ENCODE results near the gene SPEG.

SPEG gene

GRCh38 chr2:219426068-219426443 is 8.6 kb upstream of the SPEG start:
- DNase-seq = no peak

- DNase-seq = no peak
These were observed 8.0 kb upstream of the SPEG start for GRCh38 chr2:219426534-219427136.

GRCh38 chr2:219428469-219428868 is 6.2 kb upstream of the SPEG start:
- no peak for DNase-seq

GRCh38 chr2:219429958-219430606 is 4.6 kb upstream of the SPEG start:
- DNase-seq = no peak

GRCh38 chr2:219430633-219431615 is 3.7 kb upstream of the SPEG start:
- DNase-seq = peak; percentile 25

- peak; percentile 75 for DNase-seq
These were observed 776 bp upstream of the SPEG start for GRCh38 chr2:219433666-219434467.

GRCh38 chr2:219434468-219434717 is 250 bp upstream of the SPEG start:
- no peak for DNase-seq

- DNase-seq = no peak
These were observed 1.1 kb downstream of the SPEG start for GRCh38 chr2:219435701-219436100.

- no peak for DNase-seq
These were observed 1.8 kb downstream of the SPEG start for GRCh38 chr2:219436491-219436890.

- no peak for DNase-seq
These were observed 2.5 kb downstream of the SPEG start for GRCh38 chr2:219437141-219437540.

- no peak for DNase-seq
These were observed 3.1 kb downstream of the SPEG start for GRCh38 chr2:219437690-219438206.

GRCh38 chr2:219438453-219438852 is 3.8 kb downstream of the SPEG start:
- DNase-seq = no peak

- DNase-seq = no peak
These were observed 4.9 kb downstream of the SPEG start for GRCh38 chr2:219439506-219439905.

GRCh38 chr2:219440388-219441256 is 6.0 kb downstream of the SPEG start:
- no peak for DNase-seq

GRCh38 chr2:219441451-219442255 is 7.0 kb downstream of the SPEG start:
- no peak for DNase-seq

GRCh38 chr2:219442256-219443015 is 7.8 kb downstream of the SPEG start:
- no peak for DNase-seq

- no peak for DNase-seq
These were observed 8.5 kb downstream of the SPEG start for GRCh38 chr2:219443016-219443696.

GRCh38 chr2:219443697-219444023 is 9.0 kb downstream of the SPEG start:
- no peak for DNase-seq

GRCh38 chr2:219444566-219445091 is 10.0 kb downstream of the SPEG start:
- DNase-seq = no peak

GRCh38 chr2:219445220-219445640 is 10.6 kb downstream of the SPEG start:
- no peak for DNase-seq
